Upper lobe of right lung (tissue), 1 donor: ENCODE data around the gene PIH1D2. TPM values are rescaled to one million over a fixed set of nuclear protein-coding genes. Genes with fewer than 3 reads are reported as not detected.

Experiments
- ATAC-seq: fragments of 200-7000 bp; cut with Tn5 transposase; one replicate; pipeline ENCODE4 v1.9.1; 2020; ENCODE audit warnings: mild to moderate bottlenecking, moderate library complexity
- DNase-seq: peaks from one replicate; pipeline ENCODE4 v3.0.0-alpha.2; 2020
- H3K27ac ChIP-seq: fragments of 200-600 bp; one replicate; pipeline ENCODE4 v1.8.0; 2022
- H3K27me3 ChIP-seq: fragments of 200-600 bp; one replicate; pipeline ENCODE4 v1.8.0; 2022; ENCODE audit warnings: mild to moderate bottlenecking
- H3K36me3 ChIP-seq: fragments of 200-600 bp; one replicate; pipeline ENCODE4 v1.8.0; 2022
- H3K4me1 ChIP-seq: fragments of 200-600 bp; one replicate; pipeline ENCODE4 v1.8.0; 2022
- H3K4me3 ChIP-seq: fragments of 200-600 bp; one replicate; pipeline ENCODE4 v1.8.0; 2022; ENCODE audit warnings: mild to moderate bottlenecking
- H3K9me3 ChIP-seq: fragments of 200-600 bp; one replicate; pipeline ENCODE4 v1.8.0; 2022
- CTCF ChIP-seq: fragments of 200-600 bp; IDR thresholded peaks from one replicate; pipeline ENCODE4 v1.8.0; 2022; ENCODE audit warnings: antibody characterized with exemption
- intact Hi-C: fragments of 100-400 bp; cut with DNase I; formaldehyde crosslinking; loops from one replicate; pipeline ENCODE4 v1.11.0; 2022
- total RNA-seq: library from RNA; stranded (reverse); fragmentation: NEBNext Ultra II Directional; extraction: Animal tissue kit (Norgen Biotek cat#: 25700); gene quantifications from one replicate; pipeline ENCODE4 v1.2.1, GENCODE V29; 2021
- donor health status: DM: no; HTN: yes; CAD: no; lungs with severe emphysema.

The PIH1D2 gene
- total RNA-seq, 1 donor from 2014 or later: 1.3 TPM

GRCh38 chr11:112114460-112114859 lies 40.6 kb upstream of the PIH1D2 start:
- H3K9me3 ChIP-seq: no peaks in the 10 kb centered on the region

GRCh38 chr11:112113539-112114457 lies 40.0 kb upstream of the PIH1D2 start:
- ATAC-seq: peak; percentile 86
- peaks cover 5% of the 10 kb centered on the region for H3K4me1 ChIP-seq
- H3K27ac ChIP-seq: no peak overlapping the region
- no peaks in the 10 kb centered on the region for H3K9me3 ChIP-seq
- no peak overlapping the region for H3K4me3 ChIP-seq
- TF ChIP-seq CTCF: peak; percentile 72
- no peak for DNase-seq
- no peaks in the 10 kb centered on the region for H3K27me3 ChIP-seq
- no peaks in the 10 kb centered on the region for H3K36me3 ChIP-seq
- intact Hi-C loops: no loop called here

More at GRCh38 chr11:112114460-112114859, 40.6 kb upstream of the PIH1D2 start:
- H3K36me3 ChIP-seq: no peaks in the 10 kb centered on the region
- intact Hi-C loops: no loop called here
- no peak overlapping the region for H3K4me3 ChIP-seq
- no peak for TF ChIP-seq CTCF
- no peak for ATAC-seq
- H3K4me1 ChIP-seq: peaks cover 5% of the 10 kb centered on the region
- no peak for DNase-seq
- no peak overlapping the region for H3K27ac ChIP-seq
- H3K27me3 ChIP-seq: no peaks in the 10 kb centered on the region

- no peak overlapping the region for H3K27ac ChIP-seq
- TF ChIP-seq CTCF: no peak
- H3K9me3 ChIP-seq: no peaks in the 10 kb centered on the region
- ATAC-seq (no peak), DNase-seq (no peak)
- H3K36me3 ChIP-seq: no peaks in the 10 kb centered on the region
- no peak overlapping the region for H3K4me3 ChIP-seq
- no peaks in the 10 kb centered on the region for H3K4me1 ChIP-seq
- no peaks in the 10 kb centered on the region for H3K27me3 ChIP-seq
- intact Hi-C loops: no loop called here
These were observed 32.3 kb upstream of the PIH1D2 start for GRCh38 chr11:112106070-112106469.

- ATAC-seq: no peak
- Histone ChIP-seq H3K4me1 (no peaks in the 10 kb centered on the region), H3K36me3 (no peaks in the 10 kb centered on the region), H3K27ac (no peak overlapping the region), H3K4me3 (no peak overlapping the region), H3K27me3 (no peaks in the 10 kb centered on the region), H3K9me3 (no peaks in the 10 kb centered on the region)
- TF ChIP-seq CTCF: no peak
- intact Hi-C loops: no loop called here
- no peak for DNase-seq
These were observed 29.6 kb upstream of the PIH1D2 start for GRCh38 chr11:112103446-112103845.

- H3K27me3 ChIP-seq: no peaks in the 10 kb centered on the region
- peaks cover 25% of the 10 kb centered on the region for H3K36me3 ChIP-seq
- ATAC-seq (no peak), DNase-seq (no peak)
- H3K4me3 ChIP-seq: no peak overlapping the region
- TF ChIP-seq CTCF: no peak
- intact Hi-C loops: no loop called here
- no peaks in the 10 kb centered on the region for H3K9me3 ChIP-seq
- no peak overlapping the region for H3K27ac ChIP-seq
- H3K4me1 ChIP-seq: no peaks in the 10 kb centered on the region
These were observed 26.6 kb upstream of the PIH1D2 start for GRCh38 chr11:112100462-112100861.
